Small intestine (tissue), 7 donors: ENCODE data around the gene CEP41. TPM values are rescaled to one million over a fixed set of nuclear protein-coding genes. Genes with fewer than 3 reads are reported as not detected.

Experiments used
- DNase-seq, 2 donors: peaks; one replicate each; pipeline versions ENCODE4 v3.0.0 to v3.0.0-alpha.2; 2013
- FAIRE-seq: peaks from 2 replicates; lab custom pipeline; 2012; peaks lifted over from hg19 to GRCh38; lab: Jason Lieb, UNC
- H3K27ac ChIP-seq, 3 donors: one replicate each; pipeline ENCODE4 v1.5.1; 2013; ENCODE audit warnings: low read length in 2 of 3, mild to moderate bottlenecking in 2 of 3, control low read depth in 1 of 3, inconsistent platforms in 1 of 3, low read depth in 1 of 3, moderate library complexity in 1 of 3
- H3K27me3 ChIP-seq, 3 donors: one replicate each; pipeline ENCODE4 v1.6.1; 2013; ENCODE audit warnings: low read length in 3 of 3, inconsistent platforms in 1 of 3; ENCODE audit not compliant: control insufficient read depth in 3 of 3, insufficient read depth in 3 of 3
- H3K36me3 ChIP-seq, 3 donors: one replicate each; pipeline ENCODE4 v1.6.1; 2013; ENCODE audit warnings: low read length in 3 of 3, inconsistent platforms in 1 of 3, low read depth in 1 of 3, mild to moderate bottlenecking in 1 of 3, moderate library complexity in 1 of 3; ENCODE audit not compliant: control insufficient read depth in 3 of 3, insufficient read depth in 2 of 3
- H3K4me1 ChIP-seq, 3 donors: one replicate each; pipeline ENCODE4 v1.6.1; 2013; ENCODE audit warnings: low read length in 2 of 3, inconsistent platforms in 1 of 3, low read depth in 1 of 3, mild to moderate bottlenecking in 1 of 3, moderate library complexity in 1 of 3; ENCODE audit not compliant: control insufficient read depth in 3 of 3, insufficient read depth in 2 of 3
- H3K4me3 ChIP-seq, 3 donors: one replicate each; pipeline ENCODE4 v1.5.1; 2013; ENCODE audit warnings: low read length in 3 of 3, control low read depth in 1 of 3, inconsistent platforms in 1 of 3, low read depth in 1 of 3, mild to moderate bottlenecking in 1 of 3, moderate library complexity in 1 of 3
- H3K9me3 ChIP-seq, 2 donors: one replicate each; pipeline ENCODE4 v1.6.1; 2013; ENCODE audit warnings: low read depth in 1 of 2, low read length in 1 of 2; ENCODE audit not compliant: control insufficient read depth in 2 of 2, insufficient read depth in 1 of 2
- WGBS, 3 donors: extraction: QIAGEN DNeasy Blood & Tissue Kit; methylation state at CpG; one replicate each; pipeline ENCODE4 v1.1.7; 2013; 5-methylcytosine and 5-hydroxymethylcytosine counted together
- polyA plus RNA-seq, 4 donors: library from polyadenylated mRNA; stranded (reverse) in 3 of 4; unstranded in 1 of 4; fragments of 200-250 nt in 3 of 4; fragments of 120-200 nt in 1 of 4; gene quantifications; one replicate each; pipeline versions ENCODE4 v1.2.1 to v1.2.3, GENCODE V29; 2013
- donor health status: healthy with polysubstance abuse.
- donor health status: control.
- donor health status: control.
- donor health status: Bipolar disorder and iron deficiency.
- donor health status: healthy.

The CEP41 gene
- polyA plus RNA-seq, 4 donors: 3.0 to 11.8 (median 6.2) TPM; not detected in 1

DNA sequence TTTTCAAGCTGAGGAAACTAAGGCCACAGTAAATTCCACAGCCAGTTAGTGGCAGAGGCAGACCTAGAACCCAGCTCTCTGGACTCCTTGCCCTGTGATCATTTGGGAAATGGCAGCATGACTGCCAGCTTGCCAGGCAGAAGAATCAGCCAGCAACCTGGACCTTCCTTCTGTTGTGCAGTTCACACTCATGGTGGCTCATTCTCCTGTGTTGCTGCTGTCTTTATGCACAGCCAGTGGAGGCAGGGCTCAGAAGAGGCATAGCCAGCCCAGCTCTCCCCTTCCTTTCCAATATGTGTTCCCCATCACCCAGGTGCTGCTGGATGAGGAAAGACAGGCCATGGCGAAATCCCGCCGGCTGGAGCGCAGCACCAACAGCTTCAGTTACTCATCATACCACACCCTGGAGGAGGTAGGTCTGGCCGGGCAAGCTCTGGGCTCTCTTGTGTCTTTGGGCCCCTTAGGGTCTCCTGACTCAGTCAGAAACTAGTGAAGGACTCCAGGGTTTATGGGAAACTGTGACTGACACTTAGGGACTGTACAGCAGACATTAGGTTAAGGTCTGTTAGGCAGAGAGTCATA, 81.4 kb downstream of the CEP41 start:
- peaks cover 0 to 25% of the 10 kb centered on the region in 2 donors for H3K9me3 ChIP-seq
- no peak overlapping the region for H3K4me3 ChIP-seq
- no peak overlapping the region for H3K27ac ChIP-seq
- DNase-seq (no peak), FAIRE-seq (no peak)
- H3K27me3 ChIP-seq: no peaks in the 10 kb centered on the region
- 81 to 98% (median 92%) methylated on average over 5 of the region's 5 CpGs for WGBS, 3 donors
- H3K4me1 ChIP-seq: peaks cover 0 to 15% (median 0%) of the 10 kb centered on the region in 3 donors
- no peaks in the 10 kb centered on the region for H3K36me3 ChIP-seq

DNA sequence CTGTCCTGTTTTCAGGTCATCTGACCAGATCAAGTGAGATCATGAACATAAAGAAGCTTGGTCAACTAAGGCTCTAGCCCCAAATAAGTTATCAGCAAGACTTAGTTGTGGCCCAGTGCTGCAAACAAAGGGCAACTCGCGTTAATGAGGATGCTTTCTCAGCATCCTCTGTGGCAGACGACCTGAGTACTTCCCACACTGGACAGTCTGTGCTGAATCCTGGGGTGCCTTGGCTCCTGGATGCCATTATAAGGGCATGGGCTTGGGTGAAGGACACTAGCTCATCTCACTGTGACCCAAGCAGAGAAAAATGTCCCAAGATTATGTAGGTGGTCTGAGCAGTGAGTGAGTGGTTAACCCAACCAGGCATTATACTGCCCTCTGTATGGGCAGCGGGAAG, 82.3 kb downstream of the CEP41 start:
- Histone ChIP-seq H3K27ac (no peak overlapping the region), H3K9me3 (peaks cover 0 to 25% of the 10 kb centered on the region in 2 donors), H3K4me1 (peaks cover 0 to 14% (median 0%) of the 10 kb centered on the region in 3 donors), H3K36me3 (no peaks in the 10 kb centered on the region), H3K27me3 (no peaks in the 10 kb centered on the region), H3K4me3 (no peak overlapping the region)
- WGBS, 3 donors: 91 to 93% (median 92%) methylated on average over 4 of the region's 4 CpGs
- FAIRE-seq (no peak), DNase-seq (no peak)

DNA sequence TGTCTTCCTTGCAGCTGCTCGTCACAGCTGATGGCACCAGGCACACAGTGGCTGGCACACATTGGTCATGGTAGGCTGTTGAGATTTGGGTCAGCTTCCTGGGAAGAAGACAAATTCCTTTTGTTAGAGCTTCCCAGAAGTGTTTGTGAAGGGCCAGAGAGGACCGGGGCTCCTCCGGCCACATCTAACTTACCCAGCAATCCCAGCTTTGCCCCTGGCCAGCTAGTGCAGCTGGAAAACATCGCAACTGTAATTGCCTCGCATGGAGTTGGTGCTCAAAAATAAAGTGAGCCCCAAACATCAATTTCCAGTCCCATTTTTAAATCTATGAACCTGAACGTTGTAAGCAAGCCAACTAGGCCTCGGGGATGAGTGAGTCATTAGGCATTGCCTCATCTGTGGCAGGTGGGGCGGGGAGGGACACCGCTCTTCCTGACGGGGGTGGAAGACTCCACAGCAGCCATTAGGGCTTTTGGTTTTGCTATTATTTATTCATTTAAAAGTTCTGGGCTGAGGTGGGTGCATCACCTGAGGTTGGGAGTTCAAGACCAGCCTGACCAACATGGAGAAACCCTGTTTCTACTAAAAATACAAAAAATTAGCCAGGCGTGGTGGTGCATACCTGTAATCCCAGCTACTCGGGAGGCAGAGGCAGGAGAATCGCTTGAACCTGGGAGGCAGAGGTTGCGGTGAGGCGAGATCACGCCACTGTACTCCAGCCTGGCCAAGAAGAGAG, 83.8 kb downstream of the CEP41 start:
- no peaks in the 10 kb centered on the region for H3K36me3 ChIP-seq
- WGBS, 3 donors: 73 to 75% (median 73%) methylated on average over 16 of the region's 16 CpGs
- H3K27me3 ChIP-seq: no peaks in the 10 kb centered on the region
- H3K4me1 ChIP-seq: peaks cover 0 to 19% (median 0%) of the 10 kb centered on the region in 3 donors
- H3K4me3 ChIP-seq: no peak overlapping the region
- FAIRE-seq (no peak), DNase-seq (peak; percentile 19 to 54)
- H3K27ac ChIP-seq: peak overlapping the region; percentile 8 to 90 (median 75)
- H3K9me3 ChIP-seq: peaks cover 0 to 25% of the 10 kb centered on the region in 2 donors

DNA sequence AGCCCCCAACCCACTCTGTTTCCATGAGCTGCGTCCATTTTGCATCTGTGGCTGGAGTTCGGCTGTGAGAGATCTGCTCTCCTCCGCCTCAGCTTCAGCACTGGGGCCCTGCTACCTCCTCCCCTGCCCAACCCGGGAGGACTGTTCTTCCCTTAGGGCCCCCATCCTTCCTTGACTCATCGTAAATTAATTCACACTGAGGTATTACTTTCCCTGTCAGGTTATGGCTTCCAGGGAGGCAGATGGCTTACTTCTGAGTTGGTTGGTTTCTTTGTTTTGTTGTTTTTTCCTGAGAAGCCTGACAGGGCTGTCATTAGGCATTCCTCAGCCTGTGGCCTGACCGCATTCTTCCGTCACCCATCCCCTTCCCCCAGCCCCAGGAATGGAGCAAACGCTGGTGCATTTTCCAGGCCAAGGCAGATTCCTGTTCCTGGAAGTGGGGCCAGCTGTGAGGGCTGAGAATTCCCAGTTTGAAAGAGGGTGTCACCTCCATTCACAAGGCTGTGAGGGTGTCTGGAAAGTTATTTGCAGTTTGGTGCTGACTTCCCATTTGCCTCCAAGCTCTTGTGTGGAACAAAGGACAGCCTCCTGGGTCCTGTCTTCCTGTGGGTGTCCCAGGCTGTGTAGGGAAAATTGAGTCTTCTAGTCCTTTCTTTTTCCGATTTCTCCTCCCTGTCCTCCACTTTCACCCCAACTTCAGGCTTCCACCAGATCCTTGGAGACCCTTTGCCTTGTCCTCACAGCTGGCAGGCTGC, 84.5 kb downstream of the CEP41 start:
- DNase-seq (peak in 1 of 2 donors; percentile 62), FAIRE-seq (no peak)
- Histone ChIP-seq H3K36me3 (no peaks in the 10 kb centered on the region), H3K4me1 (peaks cover 0 to 27% (median 2%) of the 10 kb centered on the region in 3 donors), H3K9me3 (peaks cover 0 to 25% of the 10 kb centered on the region in 2 donors), H3K27ac (peak overlapping the region; percentile 8 to 90 (median 75)), H3K27me3 (peaks cover 0 to 3% (median 0%) of the 10 kb centered on the region in 3 donors), H3K4me3 (no peak overlapping the region)
- 59 to 81% (median 73%) methylated on average over 9 of the region's 9 CpGs for WGBS, 3 donors

DNA sequence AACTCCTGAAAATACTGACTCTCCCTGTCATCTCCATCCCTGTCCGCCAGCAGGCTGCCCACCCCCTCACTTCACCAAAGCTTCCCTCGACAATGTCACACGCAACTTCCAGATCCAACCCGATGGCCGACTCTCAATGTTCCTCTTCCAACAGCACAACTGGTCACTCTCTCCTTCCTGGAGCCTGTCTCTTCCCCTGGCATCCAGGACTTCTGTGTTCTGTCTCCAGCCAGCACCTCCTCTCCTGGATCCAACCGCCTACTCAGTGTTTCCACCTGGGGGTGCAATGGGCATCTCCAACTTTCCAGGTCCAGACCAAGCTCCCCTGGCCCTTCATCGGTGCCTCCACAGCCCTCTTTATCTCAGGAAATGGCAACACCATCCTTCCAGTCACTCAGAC, 87.6 kb downstream of the CEP41 start:
- no peaks in the 10 kb centered on the region for H3K9me3 ChIP-seq
- H3K27ac ChIP-seq: peak overlapping the region in 1 of 3 donors; percentile 33
- FAIRE-seq: no peak
- peaks cover 0 to 3% (median 0%) of the 10 kb centered on the region in 3 donors for H3K27me3 ChIP-seq
- peaks cover 0 to 35% (median 2%) of the 10 kb centered on the region in 3 donors for H3K4me1 ChIP-seq
- DNase-seq: no peak
- WGBS, 3 donors: 89 to 90% (median 90%) methylated on average over 7 of the region's 7 CpGs
- H3K4me3 ChIP-seq: no peak overlapping the region
- H3K36me3 ChIP-seq: no peaks in the 10 kb centered on the region

DNA sequence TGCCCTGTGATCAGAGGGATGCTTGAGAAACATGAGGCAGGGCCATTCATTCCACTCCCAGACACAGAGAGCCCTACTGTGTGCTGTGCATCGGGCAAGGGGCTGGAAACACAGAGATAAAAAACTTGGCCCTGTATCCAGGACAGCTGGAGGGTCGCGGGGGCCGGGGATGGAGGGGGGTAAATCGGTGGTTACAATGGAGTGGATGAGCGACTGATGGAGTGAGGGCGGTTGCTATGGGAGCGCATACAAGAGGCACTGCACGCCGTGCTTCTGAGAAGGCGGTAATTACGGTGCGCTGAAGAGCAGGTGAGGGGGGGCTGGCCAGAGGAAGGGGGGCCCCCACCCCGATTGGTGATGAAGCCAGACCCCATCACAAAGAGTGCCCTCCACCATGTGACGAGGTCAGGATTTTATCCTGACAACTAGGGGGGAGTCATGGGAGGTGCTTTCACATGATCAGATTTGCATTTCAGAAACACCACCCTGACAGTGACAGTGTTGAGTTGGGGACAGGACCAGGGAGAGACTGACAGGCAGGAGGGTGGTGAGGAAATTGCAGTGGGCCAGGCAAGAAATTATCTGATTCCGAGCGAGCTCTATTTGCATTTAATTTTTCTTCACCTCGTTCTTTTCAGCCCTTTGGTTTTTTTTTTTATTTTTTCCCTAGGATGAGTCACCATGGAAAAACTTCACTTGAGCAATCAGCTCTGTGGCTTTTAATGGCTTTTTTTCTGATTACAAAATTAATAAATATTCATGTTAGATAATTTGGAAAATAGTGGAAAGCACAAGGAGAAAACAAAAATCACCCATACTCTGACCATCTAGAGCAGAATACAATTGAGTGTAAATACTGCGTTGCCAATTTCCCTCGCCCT, 88.4 kb downstream of the CEP41 start:
- WGBS, 3 donors: 51 to 58% (median 55%) methylated on average over 20 of the region's 20 CpGs
- DNase-seq (peak in 1 of 2 donors; percentile 47), FAIRE-seq (no peak)
- Histone ChIP-seq H3K36me3 (no peaks in the 10 kb centered on the region), H3K27ac (peak overlapping the region in 2 of 3 donors; percentile 47 to 76), H3K9me3 (no peaks in the 10 kb centered on the region), H3K27me3 (peaks cover 0 to 3% (median 0%) of the 10 kb centered on the region in 3 donors), H3K4me3 (no peak overlapping the region), H3K4me1 (peaks cover 0 to 35% (median 2%) of the 10 kb centered on the region in 3 donors)

DNA sequence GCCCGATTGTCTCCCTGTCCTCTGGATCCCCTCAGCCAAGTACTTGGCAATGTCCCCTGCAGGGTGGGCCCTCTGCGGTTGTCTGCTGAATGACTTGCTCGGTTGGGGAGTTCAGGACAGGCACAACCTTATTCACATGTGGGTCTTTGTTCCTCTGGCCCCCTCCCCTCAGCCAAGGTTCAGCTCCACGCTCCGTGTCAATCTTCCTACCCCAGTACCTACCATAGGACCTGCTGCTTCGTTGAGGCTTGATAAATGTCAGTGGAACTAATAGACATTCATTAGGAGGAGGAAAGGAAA, 89.1 kb downstream of the CEP41 start:
- peaks cover 0 to 31% (median 2%) of the 10 kb centered on the region in 3 donors for H3K4me1 ChIP-seq
- no peaks in the 10 kb centered on the region for H3K9me3 ChIP-seq
- no peaks in the 10 kb centered on the region for H3K36me3 ChIP-seq
- 73 to 87% (median 81%) methylated on average over 6 of the region's 6 CpGs for WGBS, 3 donors
- H3K27ac ChIP-seq: peak overlapping the region in 2 of 3 donors; percentile 39 to 76
- FAIRE-seq (no peak), DNase-seq (no peak)
- no peak overlapping the region for H3K4me3 ChIP-seq
- H3K27me3 ChIP-seq: peaks cover 0 to 3% (median 0%) of the 10 kb centered on the region in 3 donors
